ENCODE results near the gene RANBP9. TPM values are rescaled to one million over a fixed set of nuclear protein-coding genes. Genes with fewer than 3 reads are reported as not detected.

Gene RANBP9
- total and polyA plus RNA-seq, 2 of the 13 experiments (the other 11 are each of a cell fraction or from before 2014, with no cell fraction given) = 26.6 to 30.6 TPM

DNA sequence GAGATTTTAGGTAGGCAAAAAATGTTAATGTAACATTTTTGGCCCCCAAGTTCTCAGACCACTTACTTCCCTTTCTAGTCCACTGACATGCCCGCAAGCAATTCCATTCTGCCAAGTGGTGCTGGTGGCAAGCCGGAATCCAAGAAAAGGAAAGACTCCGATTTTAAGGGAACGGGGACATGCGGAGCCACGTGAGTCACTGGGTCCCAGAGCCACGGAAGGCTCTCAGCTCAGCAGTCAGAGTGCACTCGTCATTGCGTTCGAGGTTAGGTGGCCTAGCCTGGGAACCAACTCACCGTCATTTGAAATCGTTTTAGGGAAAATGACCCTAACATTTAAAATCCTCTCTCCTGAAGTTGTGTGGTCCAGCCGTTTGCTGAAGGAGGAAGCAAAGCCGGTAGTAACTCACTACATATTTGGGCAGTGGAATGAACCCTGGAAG is 137.9 kb downstream of the RANBP9 start (continued):
- TF ChIP-seq ZNF672 (CRISPR knock-in tag; IDR thresholded peaks at IDR 0.05) (peak; percentile 21; the same call in 1 of the 2 replicates), ZBTB42 (CRISPR knock-in tag; IDR thresholded peaks at IDR 0.05) (0 out of 2 replicates have a peak, but pooled peaks have one; percentile 38), ZNF746 (CRISPR knock-in tag; IDR thresholded peaks at IDR 0.05) (peak; percentile 51; the same call in 1 of the 2 replicates), ZNF329 (CRISPR knock-in tag; IDR thresholded peaks at IDR 0.05; ENCODE audit: low read depth) (0 out of 2 replicates have a peak, but pooled peaks have one; percentile 21), ZNF235 (CRISPR knock-in tag; IDR thresholded peaks at IDR 0.05; ENCODE audit: borderline replicate concordance) (peak; percentile 15; the same call in 1 of the 2 replicates), ZNF333 (CRISPR knock-in tag; IDR thresholded peaks at IDR 0.05; ENCODE audit: borderline replicate concordance) (no peak), MAFF (IDR thresholded peaks at IDR 0.05; ENCODE audit: low read depth, low read length) (no peak), ZNF589 (CRISPR knock-in tag; conservative IDR thresholded peaks at IDR 0.05) (0 out of 2 replicates have a peak, but pooled peaks have one; percentile 4), MTF2 (CRISPR knock-in tag; IDR thresholded peaks at IDR 0.05; ENCODE audit: borderline replicate concordance) (peak; percentile 24; the same call in 1 of the 2 replicates), SATB2 (CRISPR knock-in tag; IDR thresholded peaks at IDR 0.05) (0 out of 2 replicates have a peak, but pooled peaks have one; percentile 42), ZNF30 (CRISPR knock-in tag; IDR thresholded peaks at IDR 0.05) (0 out of 2 replicates have a peak, but pooled peaks have one; percentile 40), SMARCE1 (IDR thresholded peaks at IDR 0.05; ENCODE audit: borderline replicate concordance) (no peak), ZNF777 (CRISPR knock-in tag; IDR thresholded peaks at IDR 0.05) (0 out of 2 replicates have a peak, but pooled peaks have one; percentile 6), ZC3H4 (CRISPR knock-in tag; IDR thresholded peaks at IDR 0.05; ENCODE audit: borderline replicate concordance) (peak; percentile 44; the same call in 1 of the 2 replicates), CREB1 (IDR thresholded peaks at IDR 0.05) (0 out of 2 replicates have a peak, but pooled peaks have one; percentile 42), CREB1 (CRISPR knock-in tag; IDR thresholded peaks at IDR 0.05) (no peak), KMT2A (CRISPR knock-in tag; IDR thresholded peaks at IDR 0.05) (no peak)
- TF ChIP-seq, protein P1, sequence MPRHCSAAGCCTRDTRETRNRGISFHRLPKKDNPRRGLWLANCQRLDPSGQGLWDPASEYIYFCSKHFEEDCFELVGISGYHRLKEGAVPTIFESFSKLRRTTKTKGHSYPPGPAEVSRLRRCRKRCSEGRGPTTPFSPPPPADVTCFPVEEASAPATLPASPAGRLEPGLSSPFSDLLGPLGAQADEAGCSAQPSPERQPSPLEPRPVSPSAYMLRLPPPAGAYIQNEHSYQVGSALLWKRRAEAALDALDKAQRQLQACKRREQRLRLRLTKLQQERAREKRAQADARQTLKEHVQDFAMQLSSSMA (CRISPR knock-in tag; IDR thresholded peaks at IDR 0.05) = 0 out of 2 replicates have a peak, but pooled peaks have one; percentile 17
- TF ChIP-seq, protein P2, sequence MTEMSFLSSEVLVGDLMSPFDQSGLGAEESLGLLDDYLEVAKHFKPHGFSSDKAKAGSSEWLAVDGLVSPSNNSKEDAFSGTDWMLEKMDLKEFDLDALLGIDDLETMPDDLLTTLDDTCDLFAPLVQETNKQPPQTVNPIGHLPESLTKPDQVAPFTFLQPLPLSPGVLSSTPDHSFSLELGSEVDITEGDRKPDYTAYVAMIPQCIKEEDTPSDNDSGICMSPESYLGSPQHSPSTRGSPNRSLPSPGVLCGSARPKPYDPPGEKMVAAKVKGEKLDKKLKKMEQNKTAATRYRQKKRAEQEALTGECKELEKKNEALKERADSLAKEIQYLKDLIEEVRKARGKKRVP (CRISPR knock-in tag; IDR thresholded peaks at IDR 0.05) = 0 out of 4 replicates have a peak, but pooled peaks of 1 of the 2 experiments have one; percentile 6
- TF ChIP-seq, protein P3, sequence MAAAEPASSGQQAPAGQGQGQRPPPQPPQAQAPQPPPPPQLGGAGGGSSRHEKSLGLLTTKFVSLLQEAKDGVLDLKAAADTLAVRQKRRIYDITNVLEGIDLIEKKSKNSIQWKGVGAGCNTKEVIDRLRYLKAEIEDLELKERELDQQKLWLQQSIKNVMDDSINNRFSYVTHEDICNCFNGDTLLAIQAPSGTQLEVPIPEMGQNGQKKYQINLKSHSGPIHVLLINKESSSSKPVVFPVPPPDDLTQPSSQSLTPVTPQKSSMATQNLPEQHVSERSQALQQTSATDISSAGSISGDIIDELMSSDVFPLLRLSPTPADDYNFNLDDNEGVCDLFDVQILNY (CRISPR knock-in tag; conservative IDR thresholded peaks at IDR 0.05) = no peak
- TF ChIP-seq, protein P4, sequence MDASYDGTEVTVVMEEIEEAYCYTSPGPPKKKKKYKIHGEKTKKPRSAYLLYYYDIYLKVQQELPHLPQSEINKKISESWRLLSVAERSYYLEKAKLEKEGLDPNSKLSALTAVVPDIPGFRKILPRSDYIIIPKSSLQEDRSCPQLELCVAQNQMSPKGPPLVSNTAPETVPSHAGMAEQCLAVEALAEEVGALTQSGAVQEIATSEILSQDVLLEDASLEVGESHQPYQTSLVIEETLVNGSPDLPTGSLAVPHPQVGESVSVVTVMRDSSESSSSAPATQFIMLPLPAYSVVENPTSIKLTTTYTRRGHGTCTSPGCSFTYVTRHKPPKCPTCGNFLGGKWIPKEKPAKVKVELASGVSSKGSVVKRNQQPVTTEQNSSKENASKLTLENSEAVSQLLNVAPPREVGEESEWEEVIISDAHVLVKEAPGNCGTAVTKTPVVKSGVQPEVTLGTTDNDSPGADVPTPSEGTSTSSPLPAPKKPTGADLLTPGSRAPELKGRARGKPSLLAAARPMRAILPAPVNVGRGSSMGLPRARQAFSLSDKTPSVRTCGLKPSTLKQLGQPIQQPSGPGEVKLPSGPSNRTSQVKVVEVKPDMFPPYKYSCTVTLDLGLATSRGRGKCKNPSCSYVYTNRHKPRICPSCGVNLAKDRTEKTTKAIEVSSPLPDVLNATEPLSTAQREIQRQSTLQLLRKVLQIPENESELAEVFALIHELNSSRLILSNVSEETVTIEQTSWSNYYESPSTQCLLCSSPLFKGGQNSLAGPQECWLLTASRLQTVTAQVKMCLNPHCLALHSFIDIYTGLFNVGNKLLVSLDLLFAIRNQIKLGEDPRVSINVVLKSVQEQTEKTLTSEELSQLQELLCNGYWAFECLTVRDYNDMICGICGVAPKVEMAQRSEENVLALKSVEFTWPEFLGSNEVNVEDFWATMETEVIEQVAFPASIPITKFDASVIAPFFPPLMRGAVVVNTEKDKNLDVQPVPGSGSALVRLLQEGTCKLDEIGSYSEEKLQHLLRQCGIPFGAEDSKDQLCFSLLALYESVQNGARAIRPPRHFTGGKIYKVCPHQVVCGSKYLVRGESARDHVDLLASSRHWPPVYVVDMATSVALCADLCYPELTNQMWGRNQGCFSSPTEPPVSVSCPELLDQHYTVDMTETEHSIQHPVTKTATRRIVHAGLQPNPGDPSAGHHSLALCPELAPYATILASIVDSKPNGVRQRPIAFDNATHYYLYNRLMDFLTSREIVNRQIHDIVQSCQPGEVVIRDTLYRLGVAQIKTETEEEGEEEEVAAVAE (CRISPR knock-in tag; IDR thresholded peaks at IDR 0.05; ENCODE audit: borderline replicate concordance) = peak; percentile 21; the same call in 1 of the 2 replicates
